GM18873 (cell line): Measurements from ENCODE around the gene RALGPS1.

Experiments used
- ATAC-seq: cut with Tn5 transposase; IDR thresholded peaks from one replicate; pipeline ENCODE4 v1.9.1; 2021; ENCODE audit warnings: mild to moderate bottlenecking, moderate library complexity, moderate number of reproducible peaks; ENCODE audit not compliant: unreplicated experiment, low FRiP score

The RALGPS1 gene

DNA sequence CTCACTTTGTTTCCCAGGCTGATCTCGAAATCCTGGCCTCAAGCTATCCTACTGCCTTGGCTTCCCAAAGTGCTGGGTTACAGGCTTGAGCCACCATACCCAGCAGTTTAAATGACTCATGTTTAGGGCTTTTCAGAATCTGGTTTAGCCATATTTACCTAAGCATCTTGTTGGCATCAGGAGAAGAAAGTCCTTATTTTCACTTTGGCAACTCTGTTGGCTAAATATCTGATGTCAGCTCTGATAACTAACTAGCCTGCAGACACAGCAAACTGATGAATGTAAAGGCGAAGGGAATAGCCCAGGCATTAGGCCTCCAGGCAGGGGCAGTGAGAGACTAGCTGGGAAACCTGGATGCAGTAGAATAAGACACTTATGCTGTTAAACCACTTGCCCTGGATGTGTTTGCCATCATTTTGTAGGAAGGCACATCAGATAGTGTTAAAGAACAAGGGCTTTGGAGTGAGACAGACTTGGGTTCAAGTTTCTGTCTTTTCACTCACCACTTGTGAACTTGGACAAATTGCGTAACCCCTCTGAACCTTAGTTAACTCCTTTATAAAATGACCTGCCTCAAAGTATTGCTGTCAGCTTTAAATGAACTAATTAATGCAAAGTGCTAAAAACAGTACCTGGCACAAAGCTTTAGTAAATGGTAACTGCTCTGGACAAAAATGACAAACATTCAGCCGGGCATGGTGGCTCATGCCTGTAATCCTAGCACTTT, 315.3 kb downstream of the RALGPS1 start:
- ATAC-seq, result no peak

DNA sequence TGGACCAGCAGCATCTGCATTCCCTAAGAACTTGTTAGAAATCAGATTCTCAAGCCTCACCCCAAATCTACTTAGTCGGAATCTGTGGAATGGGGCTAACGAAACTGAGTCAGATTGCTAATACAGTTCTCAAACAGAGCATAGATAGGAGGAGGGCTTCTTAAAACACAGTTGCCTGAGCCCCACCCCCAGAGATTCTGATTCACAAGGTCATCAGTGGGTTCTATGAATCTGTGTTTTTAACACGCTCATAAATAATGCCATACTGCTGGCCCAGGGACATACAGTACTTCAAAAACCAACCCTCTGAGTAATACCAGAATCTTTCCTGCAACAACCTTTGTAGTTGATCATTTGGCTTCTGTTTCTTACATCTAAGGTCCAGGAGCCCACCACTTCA, 317.1 kb downstream of the RALGPS1 start:
- ATAC-seq, result no peak

DNA sequence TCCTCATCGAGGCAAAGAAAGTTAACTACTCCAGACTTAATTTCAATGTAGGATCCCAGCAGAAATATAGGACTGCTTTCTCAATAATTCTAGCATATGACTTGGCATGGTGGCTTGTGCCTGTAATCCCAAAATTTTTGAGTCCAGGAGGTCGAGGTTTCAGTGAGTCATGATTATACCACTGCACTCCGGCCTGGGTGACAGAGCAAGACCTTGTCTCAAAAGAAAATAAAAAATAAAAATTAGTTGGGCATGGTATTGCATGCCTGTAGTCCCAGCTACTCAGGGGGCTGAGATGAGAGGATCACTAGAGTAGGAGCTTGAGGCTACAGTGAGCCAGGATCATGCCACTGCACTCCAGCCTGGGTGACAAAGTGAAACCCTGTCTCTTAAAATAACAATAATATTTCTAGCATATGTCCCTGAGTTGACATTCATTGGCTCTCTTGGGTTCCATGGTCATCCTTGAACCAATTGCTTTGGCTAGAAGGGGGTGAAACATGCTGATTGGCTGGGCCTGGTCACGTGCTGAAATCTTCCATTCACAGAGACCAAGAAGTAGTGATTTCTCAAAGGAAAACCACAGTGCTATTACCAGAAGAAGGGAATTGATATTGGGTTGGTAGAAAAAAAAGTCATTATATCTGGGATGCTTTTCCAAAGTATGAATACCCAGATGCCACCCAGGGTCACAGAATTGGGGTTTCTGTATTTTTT, 318.4 kb downstream of the RALGPS1 start:
- ATAC-seq, result no peak

DNA sequence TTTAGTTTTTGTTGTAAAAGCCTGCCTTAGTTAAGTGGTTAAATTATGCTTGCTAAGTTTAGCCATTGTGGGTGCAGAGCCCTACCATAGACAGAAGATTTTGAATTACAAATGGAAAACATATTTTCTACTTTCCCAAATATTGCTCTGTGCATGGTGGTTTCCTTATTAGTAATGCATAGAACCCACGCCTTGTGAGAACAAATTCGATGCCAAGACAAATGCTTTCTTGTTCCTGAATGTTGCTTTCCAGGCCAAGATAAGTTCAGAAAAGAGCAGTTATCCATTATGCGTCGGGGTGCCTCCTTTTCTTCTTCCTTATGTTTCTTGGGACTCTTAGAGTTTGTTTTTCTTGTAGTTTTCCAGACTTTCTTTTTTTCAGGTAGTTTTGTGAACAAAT, 319.0 kb downstream of the RALGPS1 start:
- no peak for ATAC-seq

DNA sequence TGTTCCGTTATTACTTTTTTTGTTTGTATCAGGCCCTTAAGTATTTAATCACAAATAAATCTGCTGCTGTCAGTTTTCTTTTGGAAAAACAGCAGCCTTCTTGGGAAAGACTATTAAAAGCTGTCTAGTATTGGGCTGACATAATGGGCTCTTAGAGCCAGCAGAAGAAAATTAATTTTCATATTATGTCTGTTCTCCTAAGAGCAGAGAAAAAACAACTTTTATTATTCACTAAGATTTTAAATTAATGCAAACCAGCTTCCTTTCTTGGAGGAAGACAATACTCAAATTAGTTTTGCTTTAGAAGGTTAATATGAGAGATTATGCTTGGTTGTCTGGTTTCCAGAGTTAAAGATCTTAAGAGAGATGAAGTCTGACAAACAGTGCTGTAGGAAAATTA, 319.4 kb downstream of the RALGPS1 start:
- ATAC-seq, result no peak

DNA sequence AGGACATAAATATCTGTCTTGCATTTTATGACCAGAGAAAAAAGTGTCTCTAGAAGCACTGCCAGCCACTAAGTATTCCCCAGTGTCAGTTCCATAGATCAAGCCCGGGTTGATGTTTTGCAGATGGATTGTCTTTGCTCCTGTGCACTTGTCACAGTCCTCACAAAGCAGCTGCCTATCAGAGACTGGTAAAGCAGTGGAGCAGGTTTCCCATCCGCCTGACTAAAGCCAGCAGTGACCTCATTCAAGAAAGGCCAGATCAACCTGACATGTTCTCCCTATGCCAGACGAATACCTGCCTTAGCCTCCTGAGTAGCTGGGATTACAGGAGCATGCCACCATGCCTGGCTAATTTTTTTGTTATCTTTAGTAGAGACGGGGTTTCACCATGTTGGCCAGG, 323.2 kb downstream of the RALGPS1 start:
- ATAC-seq, result no peak

DNA sequence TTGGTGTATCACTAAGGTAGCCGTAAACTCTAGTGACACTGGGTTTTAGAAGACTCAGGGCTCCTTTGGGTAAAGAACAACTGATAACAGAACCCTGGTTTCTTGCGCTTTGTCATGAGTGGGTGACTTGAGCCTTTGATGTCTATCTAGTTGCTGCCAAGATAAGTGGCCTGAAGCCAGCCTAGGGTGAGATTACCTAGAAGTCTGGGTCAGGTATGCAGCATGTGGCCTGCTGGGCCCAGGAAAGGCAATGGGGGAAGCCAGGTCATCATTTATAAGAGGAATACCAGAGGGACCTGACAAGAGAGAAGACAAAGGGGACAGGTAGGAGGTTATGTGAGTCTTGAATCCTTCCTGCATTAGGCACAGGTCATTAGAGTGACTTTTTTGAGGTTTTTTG, 326.8 kb downstream of the RALGPS1 start:
- no peak for ATAC-seq

DNA sequence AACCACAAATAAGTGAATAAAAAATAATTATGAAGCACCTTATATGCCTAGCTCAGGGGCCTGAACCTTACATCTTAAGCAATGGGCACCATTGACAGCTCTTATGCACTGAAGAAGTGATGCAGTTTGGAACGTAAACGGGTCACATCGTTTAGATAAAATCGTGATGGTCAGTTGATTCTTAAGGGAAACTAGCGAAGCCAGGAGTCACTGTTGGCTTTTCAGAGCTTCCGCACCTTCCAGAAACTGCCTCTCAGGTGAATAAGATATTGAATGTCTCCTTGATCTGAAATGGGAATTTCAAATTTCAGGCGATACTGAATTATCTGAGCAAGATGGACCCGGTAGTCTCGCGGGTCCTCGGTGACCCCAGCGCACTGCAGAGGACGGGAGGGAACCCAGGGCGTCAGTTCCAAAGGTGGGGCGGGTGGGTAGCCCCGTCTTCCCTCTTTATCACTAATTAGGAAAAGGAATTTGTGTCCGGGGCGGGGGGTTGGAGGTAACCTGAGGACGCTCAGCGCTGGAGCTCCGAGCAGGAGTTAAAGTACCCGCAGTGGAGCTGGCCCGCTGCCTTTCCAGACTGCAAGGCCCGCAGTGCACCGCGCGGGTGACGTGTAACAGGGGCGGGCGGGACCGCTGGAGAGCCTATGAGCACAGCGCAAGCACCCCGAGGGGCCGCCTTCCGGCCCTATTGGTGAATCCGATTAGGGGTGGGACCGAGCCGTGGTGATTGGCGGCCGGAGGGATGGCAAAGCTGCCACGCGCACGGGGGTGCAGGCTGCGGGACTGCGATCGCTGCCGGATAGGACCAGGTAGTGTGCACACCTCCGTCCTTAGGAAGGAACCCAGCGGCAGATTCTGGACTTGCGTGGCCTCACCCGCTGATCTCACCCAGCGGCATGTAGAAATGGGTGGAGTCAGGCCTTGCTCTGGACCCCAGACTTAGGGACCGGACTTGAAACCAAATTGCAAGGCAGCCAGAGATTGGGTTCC, 330.3 kb downstream of the RALGPS1 start:
- peak; percentile 96 for ATAC-seq

DNA sequence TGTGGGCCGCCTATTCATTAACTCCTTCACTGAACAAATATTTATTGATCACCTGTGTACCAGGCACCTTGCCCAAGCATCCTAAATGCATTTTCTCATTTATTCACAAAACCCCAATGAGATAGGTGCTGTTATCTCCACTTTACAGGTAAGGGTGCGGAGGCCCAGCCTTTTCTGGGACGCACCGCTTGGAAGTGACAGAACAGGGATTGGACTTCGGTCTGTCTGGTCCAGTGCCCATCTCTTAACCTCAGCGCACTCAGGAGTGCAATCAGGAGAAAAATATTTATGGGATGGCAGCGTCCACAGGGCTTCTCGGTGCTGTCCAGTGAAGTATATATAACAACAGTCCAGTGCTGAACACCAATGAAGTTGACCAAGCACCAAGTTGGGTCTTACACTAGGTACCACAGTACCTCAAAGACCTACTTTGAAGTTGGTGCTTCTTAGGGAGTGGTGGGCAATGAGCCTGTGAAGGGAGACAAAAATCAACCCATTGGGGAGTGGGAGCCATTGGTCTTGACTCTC, 331.1 kb downstream of the RALGPS1 start:
- ATAC-seq, result no peak

DNA sequence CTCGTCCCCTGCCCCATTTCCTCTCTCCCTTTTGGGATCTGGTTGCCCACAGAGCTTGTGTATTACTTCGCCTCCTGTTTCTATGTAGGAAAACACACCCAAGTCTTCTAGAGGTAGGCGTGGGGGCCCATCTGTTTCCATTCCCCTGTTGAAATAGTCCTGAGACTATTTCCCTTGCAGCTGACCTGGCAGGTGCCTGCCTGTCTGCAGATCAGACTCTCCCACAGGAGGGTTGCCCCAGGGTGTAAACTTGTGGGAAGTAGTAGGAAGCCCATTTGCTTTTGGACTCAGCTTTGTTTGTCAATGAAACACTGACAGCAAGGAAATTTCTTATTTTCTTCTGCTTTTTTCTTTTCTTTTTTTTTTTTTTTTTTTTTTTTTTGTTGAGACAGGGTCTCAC, 333.7 kb downstream of the RALGPS1 start:
- ATAC-seq, result no peak

DNA sequence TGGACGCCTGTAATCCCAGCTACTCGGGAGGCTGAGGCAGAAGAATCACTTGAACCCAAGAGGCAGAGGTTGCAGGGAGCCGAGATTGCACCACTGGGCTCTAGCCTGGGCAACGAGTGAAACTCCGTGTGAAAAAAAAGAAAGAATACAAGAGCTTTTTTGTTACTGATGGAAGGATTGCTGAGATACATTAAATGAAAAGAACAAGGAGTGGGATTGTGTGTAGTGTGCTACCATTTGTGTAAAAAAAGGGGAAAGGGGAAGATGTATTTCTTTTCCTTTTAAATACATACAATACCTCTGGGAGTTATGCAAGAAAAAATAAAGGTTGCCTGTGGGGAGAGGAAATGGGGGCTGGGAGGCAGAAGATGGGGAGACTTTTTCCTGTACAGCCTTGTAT, 335.3 kb downstream of the RALGPS1 start:
- ATAC-seq, result no peak

DNA sequence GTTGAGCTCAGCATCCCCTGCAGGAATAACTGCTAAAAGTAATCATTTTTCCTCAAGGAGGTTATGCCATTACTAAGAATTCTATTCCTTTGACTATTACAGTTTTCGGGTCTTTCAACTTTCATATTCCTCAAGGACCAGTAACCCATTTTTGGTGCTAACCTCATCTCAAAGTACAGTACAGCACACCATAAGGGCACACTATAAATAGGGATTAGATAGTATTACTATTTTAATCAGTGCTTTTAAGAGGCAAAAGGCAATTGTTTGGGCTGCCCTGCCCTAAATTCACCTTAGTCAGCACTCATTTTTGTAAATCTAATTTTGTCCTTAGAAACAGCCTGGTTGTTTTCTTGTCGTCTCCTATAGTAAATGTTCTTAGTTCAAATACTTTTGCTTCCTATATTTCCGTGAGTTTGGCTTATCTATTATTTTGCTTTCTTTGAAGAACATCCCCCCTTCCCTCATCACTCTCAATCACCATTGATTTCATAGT, 336.4 kb downstream of the RALGPS1 start:
- ATAC-seq, result no peak

DNA sequence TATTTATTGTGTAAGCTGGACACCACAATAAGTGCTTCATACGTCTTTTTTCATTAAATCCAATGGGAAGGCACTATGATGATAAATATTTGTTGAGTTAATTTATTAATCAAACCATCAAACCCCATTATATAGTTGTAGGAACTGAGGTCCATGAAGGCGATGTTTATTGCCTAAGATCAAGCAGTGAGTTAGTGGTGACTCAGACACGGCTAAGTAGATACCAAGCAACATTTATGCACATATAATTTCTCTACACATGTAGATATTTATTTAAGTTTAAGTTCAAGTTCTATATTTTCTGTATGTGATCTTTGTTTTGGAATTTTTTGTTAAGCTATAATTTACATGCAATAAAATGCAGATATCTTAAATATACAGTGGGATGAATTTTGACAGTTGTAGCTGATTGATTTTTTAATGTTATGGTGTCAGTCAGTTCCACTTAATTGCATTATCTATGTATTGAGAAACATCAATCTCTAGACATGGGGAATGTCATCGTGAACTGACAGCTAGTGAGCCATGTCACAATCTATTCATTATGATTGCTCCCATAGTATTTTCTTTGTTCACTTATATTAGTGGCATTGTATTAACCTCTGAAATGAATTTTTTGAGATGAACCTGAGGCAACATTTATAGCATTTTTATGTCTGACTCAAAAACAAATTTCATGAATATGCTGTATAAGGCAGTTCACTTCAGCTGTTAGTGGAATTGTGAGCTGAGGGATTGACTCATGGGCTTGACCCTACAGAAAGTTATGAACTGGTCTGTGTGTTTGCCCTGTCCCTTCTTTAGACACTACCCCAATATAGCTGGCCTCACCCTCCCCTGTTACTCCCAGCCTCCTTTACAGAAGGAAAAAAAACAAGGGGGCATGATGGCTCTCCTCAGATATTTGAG, 338.1 kb downstream of the RALGPS1 start:
- no peak for ATAC-seq

DNA sequence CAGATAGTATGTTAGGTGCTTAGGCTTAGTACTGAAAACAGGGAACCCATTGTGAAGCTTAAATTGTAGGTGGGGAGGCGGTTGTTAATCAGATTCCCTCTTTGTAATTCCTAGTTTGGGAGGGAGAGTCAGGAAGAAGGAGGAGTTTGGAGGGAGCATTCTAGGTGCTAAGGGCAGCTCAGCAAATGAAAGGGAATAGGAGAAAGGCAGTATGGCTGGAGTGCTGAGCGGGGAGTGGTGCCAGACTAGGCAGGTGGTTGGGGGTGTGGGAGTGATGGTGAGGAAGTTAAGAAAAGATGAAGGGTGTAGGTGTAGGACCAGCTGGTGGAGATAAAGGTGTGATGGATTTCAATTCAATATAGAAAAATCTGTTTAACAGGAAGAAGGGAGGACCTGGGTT, 338.9 kb downstream of the RALGPS1 start:
- no peak for ATAC-seq

DNA sequence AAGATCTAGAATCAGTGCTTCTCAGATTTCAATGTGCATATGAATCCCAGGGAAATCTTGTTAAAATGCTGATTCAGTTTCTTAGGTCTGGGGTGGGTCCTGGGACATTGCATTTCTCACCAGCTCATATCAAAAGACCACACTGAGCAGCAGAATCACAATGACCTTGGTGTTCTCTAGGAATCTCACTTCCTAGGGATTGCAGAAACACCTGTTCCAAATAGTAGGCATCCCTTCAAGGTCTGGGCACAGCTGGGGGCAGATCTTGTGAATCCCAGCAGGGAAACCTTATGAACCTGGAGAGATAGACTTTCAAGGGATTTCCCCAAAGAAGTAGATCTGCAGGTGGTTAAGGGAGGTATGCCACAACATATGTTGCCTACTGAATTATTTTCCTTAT, 341.1 kb downstream of the RALGPS1 start:
- no peak for ATAC-seq

DNA sequence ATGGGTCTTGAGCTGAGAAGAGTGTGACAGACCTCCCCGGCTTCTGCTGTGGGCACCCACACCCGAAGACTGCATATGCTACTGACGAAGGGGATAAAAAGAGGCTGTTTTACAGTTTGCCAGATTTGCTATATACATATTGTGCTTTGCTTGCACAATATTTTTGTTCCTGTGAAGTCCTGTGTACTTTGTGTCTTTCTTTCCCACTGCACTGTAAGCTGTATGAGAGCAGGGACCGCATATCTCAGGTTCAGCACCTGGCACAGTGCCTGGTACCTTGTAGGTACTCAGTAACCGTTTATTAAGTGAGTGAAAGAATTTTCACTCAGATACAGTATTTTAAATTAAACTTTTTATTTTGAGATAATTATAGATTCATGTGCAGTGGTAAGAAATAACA, 341.7 kb downstream of the RALGPS1 start:
- no peak for ATAC-seq

DNA sequence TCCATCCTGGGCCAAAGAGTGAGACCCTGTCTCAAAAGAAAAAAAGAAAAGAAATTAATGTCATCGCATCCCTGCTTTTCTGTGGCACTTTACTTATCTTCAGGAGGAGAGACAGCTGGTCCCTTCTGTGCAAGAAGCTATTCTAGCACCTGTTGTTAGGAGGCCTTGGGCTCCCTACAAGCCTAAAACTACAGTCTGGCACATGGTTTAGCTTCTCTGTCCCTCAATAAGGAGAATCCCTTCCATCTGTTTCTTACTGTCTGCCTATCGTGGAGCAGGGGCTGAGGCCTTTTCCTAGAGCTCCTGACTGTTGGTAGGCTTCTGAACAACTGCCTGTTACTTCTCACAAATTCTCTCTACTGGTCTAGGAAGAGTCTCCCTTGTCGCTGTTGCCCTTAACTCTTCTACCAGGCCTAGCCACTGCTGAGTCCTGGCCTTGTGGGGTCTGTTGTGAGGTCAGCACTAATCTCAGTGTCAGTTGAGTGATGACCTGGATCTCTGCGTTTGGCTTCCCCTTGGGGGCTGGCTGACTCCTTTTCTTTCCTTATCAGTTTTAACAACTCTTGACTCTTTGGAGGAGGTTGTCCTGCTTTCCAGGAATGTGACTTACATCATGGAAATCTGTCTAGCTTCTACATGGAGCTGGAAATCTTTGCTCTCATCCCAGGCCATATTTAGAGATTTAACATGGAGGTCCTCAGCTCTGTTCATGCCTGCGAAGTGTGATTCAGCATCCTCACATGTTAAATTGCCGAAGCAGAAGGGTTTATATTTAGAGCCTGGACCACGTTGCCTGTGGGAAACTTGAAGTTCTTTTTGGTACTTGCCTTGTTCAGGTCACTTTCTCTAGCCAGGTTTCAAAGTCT, 344.3 kb downstream of the RALGPS1 start:
- no peak for ATAC-seq

DNA sequence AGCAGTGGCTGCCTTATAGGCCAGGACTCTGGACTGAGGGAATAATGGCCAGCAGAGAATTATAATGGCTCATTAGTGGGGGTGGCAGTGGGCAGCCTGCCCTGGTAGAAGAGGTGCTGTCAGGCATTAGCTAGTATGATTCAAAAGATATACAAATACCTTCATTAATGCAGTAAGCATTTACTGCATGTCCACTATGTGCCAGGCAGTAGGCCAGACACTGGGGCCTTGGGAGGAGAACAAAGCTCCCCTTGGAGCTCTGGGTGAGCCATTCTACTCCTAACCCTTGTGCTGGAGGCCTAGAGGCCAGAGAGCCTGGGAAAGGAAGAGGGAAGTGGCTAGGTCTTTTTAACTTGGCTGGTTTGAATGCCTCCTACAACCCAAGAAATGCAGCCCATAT, 348.0 kb downstream of the RALGPS1 start:
- ATAC-seq, result no peak

DNA sequence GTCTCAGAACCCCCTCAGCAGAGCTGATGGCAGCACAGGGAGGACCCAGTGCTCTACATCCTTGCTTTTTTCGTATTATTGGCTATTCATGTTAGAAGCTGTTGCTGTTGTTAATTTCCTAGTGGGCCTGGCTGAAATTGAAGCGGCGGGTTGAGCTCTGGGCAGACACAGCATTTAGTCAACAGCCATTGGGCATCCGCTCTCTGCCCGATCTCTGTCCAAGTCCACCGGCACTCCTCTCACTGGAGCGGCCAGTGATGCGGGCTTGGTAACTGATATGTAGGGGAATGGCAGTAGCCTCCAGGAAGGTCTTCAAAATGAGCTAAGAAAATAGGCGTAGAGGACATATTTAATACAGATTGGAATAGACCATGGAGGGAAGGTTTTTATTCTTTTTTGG, 348.7 kb downstream of the RALGPS1 start:
- ATAC-seq, result no peak
